WERI-Rb-1 (cell line): Measurements from ENCODE around the gene MYO9A.

Experiments used
- DNase-seq: peaks from one replicate; pipeline ENCODE4 v3.0.0-alpha.2; 2020
- H3K27ac ChIP-seq: fragments of 250-450 bp; sonication (Bioruptor Pico); 2 replicates; pipeline ENCODE4 v1.5.1; 2020; ENCODE audit warnings: mild to moderate bottlenecking, moderate library complexity
- H3K27me3 ChIP-seq: fragments of 250-450 bp; sonication (Bioruptor Pico); 2 replicates; pipeline ENCODE4 v1.5.1; 2021; ENCODE audit warnings: mild to moderate bottlenecking, low read depth, moderate library complexity; ENCODE audit not compliant: insufficient read depth, severe bottlenecking
- H3K36me3 ChIP-seq: fragments of 250-450 bp; sonication (Bioruptor Pico); 2 replicates; pipeline ENCODE4 v1.5.1; 2020; ENCODE audit warnings: mild to moderate bottlenecking, moderate library complexity
- H3K4me3 ChIP-seq: 2 replicates; pipeline ENCODE4 v1.5.1; 2011; ENCODE audit warnings: low read depth, mild to moderate bottlenecking, control low read depth, low read length
- H3K9me3 ChIP-seq: fragments of 250-450 bp; sonication (Bioruptor Pico); 2 replicates; pipeline ENCODE4 v1.5.1; 2021; ENCODE audit warnings: mild to moderate bottlenecking, moderate library complexity; ENCODE audit not compliant: severe bottlenecking
- CTCF ChIP-seq: IDR thresholded peaks from 2 replicates; pipeline ENCODE4 v1.5.1; 2011; ENCODE audit warnings: low read depth, mild to moderate bottlenecking, control low read depth, inconsistent platforms, low read length

The MYO9A gene

GRCh38 chr15:71997691-71998090, 120.3 kb downstream of the MYO9A start:
- Histone ChIP-seq H3K27ac (no peak overlapping the region), H3K36me3 (no peaks in the 10 kb centered on the region), H3K9me3 (no peaks in the 10 kb centered on the region), H3K27me3 (no peaks in the 10 kb centered on the region), H3K4me3 (no peak overlapping the region)
- TF ChIP-seq CTCF = no peak
- no peak for DNase-seq

- Histone ChIP-seq H3K27ac (no peak overlapping the region), H3K36me3 (peaks cover 2% of the 10 kb centered on the region; the same call in 1 of the 2 replicates), H3K27me3 (no peaks in the 10 kb centered on the region), H3K4me3 (no peak overlapping the region), H3K9me3 (no peaks in the 10 kb centered on the region)
- TF ChIP-seq CTCF = no peak
- DNase-seq = no peak
Observed at GRCh38 chr15:71975816-71976150, 142.2 kb downstream of the MYO9A start.

GRCh38 chr15:71974211-71974610, 143.7 kb downstream of the MYO9A start:
- no peak for TF ChIP-seq CTCF
- H3K36me3 ChIP-seq = peaks cover 2% of the 10 kb centered on the region; the same call in 1 of the 2 replicates

GRCh38 chr15:71973366-71973765, 144.6 kb downstream of the MYO9A start:
- no peak overlapping the region for H3K4me3 ChIP-seq
- H3K27me3 ChIP-seq = no peaks in the 10 kb centered on the region
- no peaks in the 10 kb centered on the region for H3K9me3 ChIP-seq
- H3K27ac ChIP-seq = no peak overlapping the region
- H3K36me3 ChIP-seq = peaks cover 2% of the 10 kb centered on the region; the same call in 1 of the 2 replicates
- DNase-seq = no peak
- TF ChIP-seq CTCF = no peak

More at GRCh38 chr15:71974211-71974610, 143.7 kb downstream of the MYO9A start:
- Histone ChIP-seq H3K9me3 (no peaks in the 10 kb centered on the region), H3K27me3 (no peaks in the 10 kb centered on the region), H3K4me3 (no peak overlapping the region), H3K27ac (no peak overlapping the region)
- no peak for DNase-seq

- no peak for DNase-seq
- H3K4me3 ChIP-seq = no peak overlapping the region
- no peaks in the 10 kb centered on the region for H3K27me3 ChIP-seq
- H3K9me3 ChIP-seq = no peaks in the 10 kb centered on the region
- peaks cover 3% of the 10 kb centered on the region for H3K36me3 ChIP-seq
- TF ChIP-seq CTCF = no peak
- no peak overlapping the region for H3K27ac ChIP-seq
Observed at GRCh38 chr15:71971905-71972304, 146.0 kb downstream of the MYO9A start.

- Histone ChIP-seq H3K27me3 (no peaks in the 10 kb centered on the region), H3K27ac (no peak overlapping the region), H3K9me3 (no peaks in the 10 kb centered on the region), H3K36me3 (peaks cover 3% of the 10 kb centered on the region), H3K4me3 (no peak overlapping the region)
- DNase-seq = no peak
- TF ChIP-seq CTCF = no peak
Observed at GRCh38 chr15:71970435-71970834, 147.5 kb downstream of the MYO9A start.
